HG03066 (cell line): Measurements from ENCODE around the gene CENPM.

Source experiments
- ATAC-seq: cut with Tn5 transposase; IDR thresholded peaks from one replicate; pipeline ENCODE4 v1.9.1; 2021; ENCODE audit warnings: low read depth; ENCODE audit not compliant: unreplicated experiment

The CENPM gene

GRCh38 chr22:41900652-41901312 is 46.2 kb downstream of the CENPM start:
- ATAC-seq, result no peak

DNA sequence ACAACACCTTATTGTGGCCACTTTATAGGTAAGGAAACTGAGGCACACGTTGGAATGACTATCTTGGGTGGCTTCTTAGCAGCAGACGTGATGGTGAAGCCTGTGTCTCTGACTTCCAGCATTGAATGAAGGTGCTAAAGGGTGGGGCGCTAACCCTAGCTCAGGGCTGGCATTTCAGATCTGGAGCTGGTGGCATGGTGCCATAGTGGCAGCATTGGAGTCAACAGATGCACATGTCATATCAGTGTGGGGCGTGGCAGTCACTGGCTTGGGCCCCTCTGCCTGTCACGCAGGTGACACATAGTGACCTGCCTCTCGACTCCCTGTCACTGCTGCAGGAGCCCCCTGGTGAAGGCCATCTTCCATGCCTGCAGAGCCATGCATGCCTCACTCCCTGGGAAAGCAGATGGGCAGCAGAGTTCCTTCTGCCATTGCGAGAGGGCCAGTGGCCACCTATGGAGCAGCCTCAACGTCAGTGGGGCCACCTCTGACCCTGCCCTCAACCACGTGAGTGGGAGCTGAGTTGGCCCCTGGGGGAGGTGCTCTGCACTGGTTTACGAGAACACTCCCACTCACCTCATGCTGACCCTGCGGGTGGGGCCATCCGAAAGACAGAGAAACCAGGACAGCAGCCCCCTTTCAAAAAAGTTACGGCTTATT is 46.8 kb downstream of the CENPM start:
- ATAC-seq, result no peak

DNA sequence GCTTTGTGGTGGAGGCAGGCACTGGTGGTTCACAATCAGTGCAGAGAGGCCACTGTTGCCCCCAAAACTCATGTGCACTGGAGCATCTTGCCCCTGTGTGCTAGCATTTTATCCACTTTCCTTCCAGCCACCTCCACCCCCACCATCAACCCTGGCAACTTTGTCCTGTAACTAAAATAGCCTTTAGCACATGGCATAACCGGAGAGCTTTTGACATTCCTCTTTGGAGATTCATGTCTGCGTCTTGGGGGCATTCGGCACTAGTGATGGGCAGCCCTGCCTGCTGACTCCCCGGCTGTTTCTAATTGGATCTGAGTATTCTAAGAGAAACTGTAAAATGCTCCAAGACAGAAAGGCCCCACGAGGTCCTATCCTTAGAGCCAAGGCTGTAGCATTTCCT is 47.8 kb downstream of the CENPM start:
- no peak for ATAC-seq

DNA sequence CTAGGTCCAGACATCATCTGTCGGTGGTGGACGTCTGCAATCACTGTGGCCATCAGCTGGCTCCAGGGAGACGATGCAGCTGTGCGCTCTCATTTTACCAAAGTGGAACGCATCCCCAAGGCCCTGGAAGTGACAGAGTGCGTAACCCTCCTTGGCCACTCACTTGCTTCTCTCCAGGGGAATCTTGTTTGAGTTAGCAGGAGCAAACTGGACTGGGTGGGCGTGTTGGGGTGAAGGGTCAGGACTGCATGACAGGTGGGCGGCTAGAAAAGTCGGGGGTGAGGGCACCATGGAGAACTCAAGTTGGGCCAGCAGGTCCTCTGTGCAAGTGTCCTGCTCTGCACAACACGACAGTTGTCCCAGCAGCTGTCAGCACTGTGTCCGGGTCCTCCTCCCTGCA is 48.3 kb downstream of the CENPM start:
- ATAC-seq, result no peak

GRCh38 chr22:41893591-41894375 is 53.2 kb downstream of the CENPM start:
- no peak for ATAC-seq

DNA sequence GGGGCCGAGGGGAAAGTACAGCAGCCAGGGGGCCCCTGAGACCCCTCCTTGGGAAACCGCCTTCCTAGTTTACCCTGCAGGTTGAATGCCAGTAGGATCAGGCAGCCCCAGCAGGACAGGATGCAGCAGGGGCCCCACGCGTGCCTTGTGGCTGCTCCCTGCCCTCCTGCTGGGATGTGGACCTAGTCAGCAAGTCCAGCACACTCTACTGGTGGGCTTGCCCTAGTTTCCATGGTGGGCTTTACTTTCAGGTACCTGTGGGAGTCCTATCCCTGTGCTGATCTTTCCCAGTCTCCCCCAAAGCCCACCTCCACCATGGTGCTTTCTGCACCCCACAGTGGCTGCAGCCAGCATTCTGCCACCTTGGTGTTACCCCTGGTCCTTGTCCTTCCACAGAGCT is 54.2 kb downstream of the CENPM start:
- ATAC-seq, result no peak

- no peak for ATAC-seq
Measured at GRCh38 chr22:41891407-41891806, 55.5 kb downstream of the CENPM start.
